ENCODE data around the gene NDUFC2. TPM values are rescaled to one million over a fixed set of nuclear protein-coding genes. Genes with fewer than 3 reads are reported as not detected.
A peak's percentile ranks its signal among the peaks of the same experiment; 100 is the strongest.

Gene NDUFC2
- total and polyA plus RNA-seq, 2 of the 13 experiments (the other 11 are each of a cell fraction or from before 2014, with no cell fraction given), result 256 to 363 TPM

- TF ChIP-seq ZBTB42 (CRISPR knock-in tag; IDR thresholded peaks at IDR 0.05), result no peak
- peak; percentile 89 for TF ChIP-seq ZNF616 (CRISPR knock-in tag; IDR thresholded peaks at IDR 0.05; ENCODE audit: low read depth)
- 0 out of 2 replicates have a peak, but pooled peaks have one; percentile 46 for TF ChIP-seq GZF1 (CRISPR knock-in tag; IDR thresholded peaks at IDR 0.05)
- TF ChIP-seq DDIT3 (CRISPR knock-in tag; IDR thresholded peaks at IDR 0.05), result no peak
- TF ChIP-seq NFKB2 (CRISPR knock-in tag; IDR thresholded peaks at IDR 0.05; ENCODE audit: borderline replicate concordance), result peak; percentile 49; the same call in 1 of the 2 replicates
- TF ChIP-seq ZBTB26 (CRISPR knock-in tag; IDR thresholded peaks at IDR 0.05; ENCODE audit: borderline replicate concordance), result no peak
- 0 out of 2 replicates have a peak, but pooled peaks have one; percentile 48 for TF ChIP-seq ZNF746 (CRISPR knock-in tag; IDR thresholded peaks at IDR 0.05)
- TF ChIP-seq GABPB1 (CRISPR knock-in tag; IDR thresholded peaks at IDR 0.05), result peak; percentile 92
- peak; percentile 77; the same call in 1 of the 2 replicates for TF ChIP-seq DNMT1 (CRISPR knock-in tag; IDR thresholded peaks at IDR 0.05)
- no peak for TF ChIP-seq SMAD3 (CRISPR knock-in tag; IDR thresholded peaks at IDR 0.05)
- TF ChIP-seq BATF2 (CRISPR knock-in tag; IDR thresholded peaks at IDR 0.05), result no peak
- peak; percentile 62; the same call in 1 of the 2 replicates for TF ChIP-seq KMT2B (CRISPR knock-in tag; IDR thresholded peaks at IDR 0.05)
- no peak for TF ChIP-seq TCF7 (IDR thresholded peaks at IDR 0.05; ENCODE audit: low read depth)
- no peak for TF ChIP-seq GRHL1 (CRISPR knock-in tag; conservative IDR thresholded peaks at IDR 0.05)
- no peak for TF ChIP-seq ZBTB49 (CRISPR knock-in tag; IDR thresholded peaks at IDR 0.05; ENCODE audit: borderline replicate concordance)
- TF ChIP-seq ZFX (CRISPR knock-in tag; IDR thresholded peaks at IDR 0.05; ENCODE audit: low read depth), result peak; percentile 83
- 0 out of 2 replicates have a peak, but pooled peaks have one; percentile 25 for TF ChIP-seq ZNF644 (CRISPR knock-in tag; IDR thresholded peaks at IDR 0.05; ENCODE audit: low read depth)
Observed at GRCh38 chr11:78022397-78023396, 57.0 kb downstream of the NDUFC2 start, which contains the start of gene KCTD14 (continued).
